ENCODE results near the gene KCNC4.

Gene KCNC4

GRCh38 chr1:110210604-110211495 is 736 bp downstream of the KCNC4 start:
- in situ Hi-C loops (cut with MboI; ENCODE audit: low sequenced_read_pairs), result loop anchor here (25.0 kb wide), 1 partner anchor 101 kb away; no protein-coding TSS in a partner anchor

DNA sequence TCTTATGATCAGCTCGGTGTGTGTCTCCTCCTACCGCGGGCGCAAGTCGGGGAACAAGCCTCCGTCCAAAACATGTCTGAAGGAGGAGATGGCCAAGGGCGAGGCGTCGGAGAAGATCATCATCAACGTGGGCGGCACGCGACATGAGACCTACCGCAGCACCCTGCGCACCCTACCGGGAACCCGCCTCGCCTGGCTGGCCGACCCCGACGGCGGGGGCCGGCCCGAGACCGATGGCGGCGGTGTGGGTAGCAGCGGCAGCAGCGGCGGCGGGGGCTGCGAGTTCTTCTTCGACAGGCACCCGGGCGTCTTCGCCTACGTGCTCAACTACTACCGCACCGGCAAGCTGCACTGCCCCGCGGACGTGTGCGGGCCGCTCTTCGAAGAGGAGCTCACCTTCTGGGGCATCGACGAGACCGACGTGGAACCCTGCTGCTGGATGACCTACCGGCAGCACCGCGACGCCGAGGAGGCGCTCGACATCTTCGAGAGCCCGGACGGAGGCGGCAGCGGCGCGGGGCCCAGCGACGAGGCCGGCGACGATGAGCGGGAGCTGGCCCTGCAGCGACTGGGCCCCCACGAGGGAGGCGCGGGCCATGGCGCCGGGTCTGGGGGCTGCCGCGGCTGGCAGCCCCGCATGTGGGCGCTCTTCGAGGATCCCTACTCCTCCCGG is 1.5 kb downstream of the KCNC4 start:
- in situ Hi-C loops (cut with MboI; ENCODE audit: low sequenced_read_pairs), result loop anchor here (25.0 kb wide), 1 partner anchor 101 kb away; no protein-coding TSS in a partner anchor

DNA sequence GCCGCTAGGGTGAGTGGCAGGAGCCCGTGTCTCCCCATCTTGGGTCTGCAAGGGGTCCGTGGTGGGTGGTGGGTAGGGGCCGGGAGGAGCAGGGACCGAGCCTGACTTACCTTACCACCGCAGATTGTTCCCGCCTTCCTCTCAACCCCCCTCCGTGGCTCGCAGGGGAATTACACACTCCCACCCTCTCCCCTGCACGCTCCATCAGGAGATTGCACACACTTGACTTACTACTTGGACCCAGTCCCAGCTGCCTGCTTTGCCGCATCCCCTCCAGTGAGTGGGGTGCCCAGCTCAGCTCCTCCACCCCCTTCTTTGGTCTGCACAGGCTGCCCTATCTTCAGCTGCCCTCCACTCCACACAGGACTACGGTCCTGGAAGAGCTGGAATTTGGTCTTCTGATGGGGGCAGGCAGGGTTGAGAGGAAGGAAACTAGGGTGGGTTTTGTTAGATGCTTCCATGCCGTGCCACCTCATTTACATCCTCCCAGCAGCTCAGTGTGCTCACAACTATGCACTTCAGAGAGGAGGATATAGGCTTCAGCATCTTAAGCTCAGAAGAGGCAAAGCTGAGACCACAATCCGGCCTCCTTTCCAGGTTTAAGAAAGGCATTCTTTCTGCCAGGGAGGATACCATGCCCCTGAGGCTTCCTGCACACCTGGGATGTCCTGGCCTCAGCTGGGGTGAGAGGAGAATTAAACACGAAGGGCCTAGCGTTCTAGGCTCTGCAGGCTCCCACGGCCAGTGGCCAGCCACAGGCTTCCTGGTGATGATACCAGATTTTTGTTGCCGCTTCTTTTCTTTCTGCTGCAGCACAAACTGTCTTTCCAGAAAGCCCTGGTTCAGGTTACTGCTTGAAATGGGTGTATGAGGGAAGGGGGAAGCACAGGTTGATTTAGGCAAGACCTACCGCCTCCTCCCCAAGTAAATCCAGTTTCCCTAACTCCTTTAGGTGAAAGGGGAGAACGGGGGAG is 2.3 kb downstream of the KCNC4 start:
- in situ Hi-C loops (cut with MboI; ENCODE audit: low sequenced_read_pairs), result loop anchor here (25.0 kb wide), 1 partner anchor 100 kb away; no protein-coding TSS in a partner anchor

GRCh38 chr1:110213143-110213540 is 3.0 kb downstream of the KCNC4 start:
- in situ Hi-C loops (cut with MboI; ENCODE audit: low sequenced_read_pairs), result loop anchor here (25.0 kb wide), 1 partner anchor 99 kb away; no protein-coding TSS in a partner anchor

- in situ Hi-C loops (cut with MboI; ENCODE audit: low sequenced_read_pairs), result loop anchor here (25.0 kb wide), 1 partner anchor 98 kb away; no protein-coding TSS in a partner anchor
Measured at GRCh38 chr1:110214454-110215404, 4.6 kb downstream of the KCNC4 start.

DNA sequence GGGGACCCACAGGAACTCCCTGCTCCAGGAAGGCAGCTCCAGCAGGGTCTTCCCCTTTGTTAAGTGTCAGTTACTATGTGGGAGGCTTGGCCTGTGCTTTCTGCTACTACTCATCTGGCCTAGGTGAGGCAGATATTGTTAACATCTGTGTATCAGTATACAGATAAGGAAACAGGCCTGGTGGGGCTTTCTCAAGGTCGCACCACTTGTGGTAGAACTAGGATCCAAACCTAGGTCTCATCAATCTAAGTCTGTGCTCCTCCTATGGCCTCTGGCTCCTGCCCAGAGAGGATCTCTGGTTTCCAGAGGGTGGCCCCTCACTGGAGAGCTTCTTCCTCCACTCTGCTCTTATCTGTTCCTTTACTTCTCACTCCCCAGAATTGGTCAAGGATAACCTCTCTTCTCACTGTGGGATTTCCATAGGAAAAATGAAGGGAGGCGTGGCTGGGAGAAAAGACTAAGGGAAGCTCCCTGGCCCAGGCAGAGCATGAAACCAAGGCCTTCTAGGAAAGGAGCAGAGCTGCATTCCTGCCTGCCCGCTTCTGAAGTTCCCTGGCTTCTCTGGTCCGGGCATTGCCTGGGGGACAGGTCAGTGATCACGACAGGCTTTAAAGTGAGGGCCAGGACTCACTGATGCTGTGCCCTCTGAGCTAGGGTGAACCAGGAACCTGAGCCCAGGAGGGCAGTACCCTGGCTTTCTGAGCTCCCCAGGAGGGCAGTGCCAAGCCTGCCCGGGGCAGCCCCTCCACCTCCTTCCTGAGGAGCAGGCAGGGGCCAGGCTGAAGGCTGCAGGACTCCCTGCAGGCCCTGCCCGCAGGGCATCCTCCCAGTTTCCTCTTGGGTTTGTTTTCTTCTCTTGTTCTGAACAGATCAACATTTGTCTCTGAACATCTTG is 5.8 kb downstream of the KCNC4 start:
- in situ Hi-C loops (cut with MboI; ENCODE audit: low sequenced_read_pairs), result loop anchor here (25.0 kb wide), 1 partner anchor 96 kb away; no protein-coding TSS in a partner anchor

- in situ Hi-C loops (cut with MboI; ENCODE audit: low sequenced_read_pairs), result loop anchor here (25.0 kb wide), 1 partner anchor 95 kb away; no protein-coding TSS in a partner anchor
Measured at GRCh38 chr1:110216844-110217444, 6.8 kb downstream of the KCNC4 start.

DNA sequence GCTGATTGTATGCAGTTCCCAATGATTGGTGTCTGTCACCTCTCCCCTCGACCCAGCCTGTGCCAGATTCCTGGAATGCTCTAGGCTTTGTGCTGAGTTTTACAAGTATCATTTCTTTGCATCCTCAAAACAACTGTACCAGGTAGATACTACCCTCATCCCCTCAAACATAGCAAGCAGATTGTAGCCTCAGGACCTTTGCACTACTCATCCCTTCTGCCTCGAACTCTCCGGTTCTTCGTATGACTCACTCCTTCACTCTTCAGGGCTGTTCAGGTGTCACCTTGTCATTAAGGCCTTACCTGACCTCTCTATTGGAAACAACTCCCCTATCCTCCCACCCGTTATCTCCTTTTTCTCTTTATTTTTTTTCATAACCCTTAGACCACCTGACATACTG is 8.0 kb downstream of the KCNC4 start:
- in situ Hi-C loops (cut with MboI; ENCODE audit: low sequenced_read_pairs), result loop anchor here (25.0 kb wide), 1 partner anchor 94 kb away; no protein-coding TSS in a partner anchor

DNA sequence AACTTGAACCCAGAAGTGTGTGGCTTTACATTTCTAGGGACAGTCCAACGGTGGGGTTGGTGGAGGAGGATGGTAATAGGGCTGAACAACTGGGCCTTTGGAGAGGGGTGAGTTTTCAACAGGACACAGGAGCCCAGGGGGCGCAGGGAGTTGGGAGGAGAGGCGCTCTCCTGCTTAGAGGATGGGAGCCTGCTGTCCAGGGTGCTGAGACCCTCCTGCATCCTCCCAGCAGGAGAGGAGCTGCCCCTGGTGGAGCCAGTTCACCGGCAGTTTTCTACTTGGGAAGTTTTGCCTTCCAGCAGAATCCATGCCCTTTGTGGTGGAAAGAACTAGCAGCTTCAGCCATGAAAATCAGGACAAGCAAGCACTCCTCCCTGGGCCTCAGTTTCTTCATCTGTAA is 8.6 kb downstream of the KCNC4 start:
- in situ Hi-C loops (cut with MboI; ENCODE audit: low sequenced_read_pairs), result loop anchor here (25.0 kb wide), 1 partner anchor 94 kb away; no protein-coding TSS in a partner anchor

- in situ Hi-C loops (cut with MboI; ENCODE audit: low sequenced_read_pairs), result loop anchor here (25.0 kb wide), 1 partner anchor 92 kb away; no protein-coding TSS in a partner anchor
Measured at GRCh38 chr1:110220324-110220723, 10.2 kb downstream of the KCNC4 start.

DNA sequence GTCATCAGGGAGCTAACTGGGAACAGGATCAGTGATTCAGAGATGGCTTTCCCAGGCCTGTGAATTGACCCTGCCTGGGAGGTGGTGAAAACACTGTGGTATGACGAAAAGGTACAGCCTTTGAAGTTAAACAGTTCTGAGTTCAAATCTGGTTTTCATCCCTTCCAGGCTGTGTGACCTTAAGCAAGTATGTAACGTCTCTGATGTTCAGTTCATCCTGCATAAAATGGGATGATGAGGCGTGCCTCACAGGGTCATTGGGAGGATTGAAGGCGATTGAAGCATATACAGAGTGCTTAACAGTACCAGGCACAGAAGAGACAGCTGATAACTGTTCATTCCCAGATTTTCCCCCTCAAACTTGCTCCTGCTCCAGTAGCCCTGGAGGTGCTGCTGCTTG is 11.0 kb downstream of the KCNC4 start:
- in situ Hi-C loops (cut with MboI; ENCODE audit: low sequenced_read_pairs), result loop anchor here (25.0 kb wide), 1 partner anchor 91 kb away; no protein-coding TSS in a partner anchor

- in situ Hi-C loops (cut with MboI; ENCODE audit: low sequenced_read_pairs), result loop anchor here (25.0 kb wide), 1 partner anchor 89 kb away; no protein-coding TSS in a partner anchor
Measured at GRCh38 chr1:110223127-110223526, 13.0 kb downstream of the KCNC4 start.

DNA sequence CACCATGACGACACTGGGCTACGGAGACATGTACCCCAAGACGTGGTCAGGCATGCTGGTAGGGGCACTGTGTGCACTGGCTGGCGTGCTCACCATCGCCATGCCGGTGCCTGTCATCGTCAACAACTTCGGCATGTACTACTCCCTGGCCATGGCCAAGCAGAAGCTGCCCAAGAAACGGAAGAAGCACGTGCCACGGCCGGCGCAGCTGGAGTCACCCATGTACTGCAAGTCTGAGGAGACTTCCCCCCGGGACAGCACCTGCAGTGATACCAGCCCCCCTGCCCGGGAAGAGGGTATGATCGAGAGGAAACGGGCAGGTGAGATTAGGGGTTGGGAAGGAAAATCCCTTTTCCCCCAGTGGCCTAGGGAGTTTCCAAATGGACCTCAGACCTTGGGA is 13.5 kb downstream of the KCNC4 start:
- in situ Hi-C loops (cut with MboI; ENCODE audit: low sequenced_read_pairs), result loop anchor here (25.0 kb wide), 1 partner anchor 89 kb away; no protein-coding TSS in a partner anchor

GRCh38 chr1:110224240-110224995 is 14.3 kb downstream of the KCNC4 start:
- in situ Hi-C loops (cut with MboI; ENCODE audit: low sequenced_read_pairs), result loop anchor here (25.0 kb wide), 1 partner anchor 88 kb away; no protein-coding TSS in a partner anchor

DNA sequence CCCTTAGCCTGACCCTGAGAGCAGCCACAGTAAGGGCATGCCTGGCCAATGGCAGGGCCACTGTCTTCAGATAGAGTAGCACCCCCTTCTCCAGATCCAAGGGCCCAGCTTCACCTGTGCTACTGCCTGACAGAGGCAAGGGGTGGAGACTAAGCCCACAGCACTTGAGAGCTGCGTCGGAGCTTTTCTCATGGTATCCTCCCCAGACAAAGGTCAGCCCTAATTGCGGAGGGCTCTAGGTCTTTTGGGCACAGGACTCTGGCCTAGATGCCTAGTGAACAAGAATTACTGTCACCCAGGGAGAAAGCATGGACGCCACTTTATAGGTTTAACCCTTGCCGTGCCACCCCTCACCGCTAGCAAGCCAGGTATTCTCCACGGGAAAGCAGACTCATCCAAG is 15.1 kb downstream of the KCNC4 start:
- in situ Hi-C loops (cut with MboI; ENCODE audit: low sequenced_read_pairs), result no loop called here

- in situ Hi-C loops (cut with MboI; ENCODE audit: low sequenced_read_pairs), result no loop called here
Measured at GRCh38 chr1:110225756-110226404, 15.8 kb downstream of the KCNC4 start.
